GM12873 (cell line): ENCODE measurements around the gene ETFA.

Experiments
- TF ChIP-seq, protein P1 (sequence below): IDR thresholded peaks from 2 replicates; pipeline ENCODE4 v1.5.1; 2012; ENCODE audit warnings: low read depth, mild to moderate bottlenecking, moderate library complexity, low read length, control low read depth; ENCODE audit not compliant: insufficient read depth; ENCODE audit errors: missing control alignments

Gene ETFA

DNA sequence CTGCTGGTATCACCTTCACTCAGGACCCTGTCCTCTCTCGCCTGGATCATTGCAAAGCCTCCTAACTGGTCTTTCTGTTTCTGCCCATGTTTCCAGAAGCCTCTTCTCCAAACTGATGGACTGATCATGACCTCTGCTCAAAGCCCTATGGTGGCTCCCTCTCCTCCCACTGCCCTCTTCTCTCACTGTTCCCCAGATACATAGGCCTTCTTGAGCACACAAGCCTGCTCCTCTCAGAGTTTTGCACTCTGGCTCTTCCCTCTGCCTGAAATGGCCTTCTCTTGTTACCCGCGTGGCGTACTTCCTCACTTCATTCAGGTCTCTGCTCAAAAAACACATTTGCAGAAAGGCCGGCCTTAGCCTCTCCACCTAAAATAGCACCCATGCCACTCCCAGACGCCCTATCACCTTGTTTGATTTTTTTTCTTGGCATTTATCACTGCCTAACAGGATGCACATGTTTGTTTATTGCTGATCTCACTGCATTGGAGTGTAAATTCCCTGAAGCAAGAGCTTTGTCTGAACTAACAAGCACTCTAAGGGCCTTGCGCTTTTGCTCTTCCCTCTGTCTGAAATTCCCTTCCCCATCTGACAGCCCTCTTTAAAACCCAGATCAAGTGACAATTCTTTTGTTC, 1.4 kb upstream of the ETFA start:
- TF ChIP-seq, protein P1, sequence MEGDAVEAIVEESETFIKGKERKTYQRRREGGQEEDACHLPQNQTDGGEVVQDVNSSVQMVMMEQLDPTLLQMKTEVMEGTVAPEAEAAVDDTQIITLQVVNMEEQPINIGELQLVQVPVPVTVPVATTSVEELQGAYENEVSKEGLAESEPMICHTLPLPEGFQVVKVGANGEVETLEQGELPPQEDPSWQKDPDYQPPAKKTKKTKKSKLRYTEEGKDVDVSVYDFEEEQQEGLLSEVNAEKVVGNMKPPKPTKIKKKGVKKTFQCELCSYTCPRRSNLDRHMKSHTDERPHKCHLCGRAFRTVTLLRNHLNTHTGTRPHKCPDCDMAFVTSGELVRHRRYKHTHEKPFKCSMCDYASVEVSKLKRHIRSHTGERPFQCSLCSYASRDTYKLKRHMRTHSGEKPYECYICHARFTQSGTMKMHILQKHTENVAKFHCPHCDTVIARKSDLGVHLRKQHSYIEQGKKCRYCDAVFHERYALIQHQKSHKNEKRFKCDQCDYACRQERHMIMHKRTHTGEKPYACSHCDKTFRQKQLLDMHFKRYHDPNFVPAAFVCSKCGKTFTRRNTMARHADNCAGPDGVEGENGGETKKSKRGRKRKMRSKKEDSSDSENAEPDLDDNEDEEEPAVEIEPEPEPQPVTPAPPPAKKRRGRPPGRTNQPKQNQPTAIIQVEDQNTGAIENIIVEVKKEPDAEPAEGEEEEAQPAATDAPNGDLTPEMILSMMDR: no peak

DNA sequence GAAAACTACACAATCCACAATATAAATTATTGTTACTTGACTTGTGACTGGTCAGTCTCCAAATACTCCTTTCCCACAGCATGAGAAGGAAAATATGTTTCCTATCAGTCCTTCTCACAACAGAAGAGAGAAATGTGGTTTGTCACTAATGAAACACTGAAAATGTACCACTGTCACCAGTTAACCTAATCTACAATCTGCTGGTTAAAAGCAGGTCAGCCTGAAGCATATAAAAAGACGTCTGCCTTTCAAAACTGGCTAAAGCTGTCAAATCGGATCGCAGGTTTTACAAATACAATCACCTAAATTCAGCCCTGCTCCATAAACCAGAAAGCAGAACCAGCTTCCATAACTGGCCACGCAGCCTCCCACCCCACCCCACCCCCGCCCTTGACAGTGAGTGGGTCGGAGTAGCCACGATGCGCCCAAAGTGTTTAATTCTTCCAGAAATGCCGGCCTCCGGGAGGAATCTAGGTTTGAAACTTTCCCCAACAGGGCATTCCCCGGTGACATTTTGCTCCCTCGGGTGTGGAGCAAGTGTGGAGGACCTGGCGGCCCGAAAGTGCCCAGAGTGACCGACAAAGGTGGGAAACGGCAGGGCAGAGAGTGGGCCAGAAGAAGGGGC, 682 bp downstream of the ETFA start:
- TF ChIP-seq, protein P1: no peak

DNA sequence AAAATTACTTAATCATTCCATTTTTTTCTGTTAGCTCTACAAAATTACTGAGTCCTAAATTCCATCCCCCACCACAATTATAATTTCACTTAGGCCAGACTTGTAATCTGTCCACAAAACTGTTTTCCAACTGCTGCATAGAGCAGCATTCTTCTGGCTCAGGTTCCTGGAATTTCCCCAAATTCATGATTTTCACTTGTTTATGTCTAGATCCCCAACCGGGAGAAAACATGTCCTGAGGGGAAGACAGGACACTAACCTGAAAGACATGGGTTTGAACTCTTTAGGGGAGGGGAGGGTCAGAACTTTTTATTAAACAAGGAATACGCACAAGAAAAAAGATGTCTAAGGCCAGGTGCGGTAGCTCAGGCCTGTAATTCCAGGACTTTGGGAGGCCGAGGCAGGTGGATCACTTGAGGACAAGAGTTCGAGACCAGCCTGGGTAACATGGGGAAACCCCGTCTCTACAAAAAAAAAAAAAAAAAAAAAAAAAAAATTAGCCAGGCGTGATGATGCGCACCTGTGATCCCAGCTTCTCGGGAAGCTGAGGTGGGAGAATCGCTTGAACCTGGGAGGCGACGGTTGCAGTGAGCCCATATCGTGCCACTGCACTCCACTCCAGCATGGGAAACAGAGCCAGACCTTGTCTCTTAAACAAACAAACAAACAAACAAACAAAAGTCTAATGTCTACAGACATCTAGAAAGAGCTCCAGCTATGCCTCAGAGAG, 1.5 kb downstream of the ETFA start:
- TF ChIP-seq, protein P1: no peak

DNA sequence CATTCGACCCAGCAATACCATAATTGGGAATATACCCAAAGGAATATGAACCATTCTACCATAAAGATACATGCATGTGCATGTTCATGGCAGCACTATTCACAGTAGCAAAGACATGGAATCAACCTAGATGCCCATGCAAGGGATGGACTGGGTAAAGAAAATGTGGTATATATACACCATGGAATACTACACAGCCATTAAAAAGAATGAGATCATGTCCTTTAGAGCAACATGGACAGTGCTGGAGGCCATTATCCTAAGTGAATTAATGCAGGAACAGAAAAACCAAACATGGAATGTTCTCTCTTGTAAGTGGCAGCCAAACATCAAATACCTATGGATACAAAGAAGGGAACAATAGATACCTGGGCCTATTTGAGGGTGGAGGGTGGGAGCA, 7.4 kb downstream of the ETFA start:
- TF ChIP-seq, protein P1: no peak

DNA sequence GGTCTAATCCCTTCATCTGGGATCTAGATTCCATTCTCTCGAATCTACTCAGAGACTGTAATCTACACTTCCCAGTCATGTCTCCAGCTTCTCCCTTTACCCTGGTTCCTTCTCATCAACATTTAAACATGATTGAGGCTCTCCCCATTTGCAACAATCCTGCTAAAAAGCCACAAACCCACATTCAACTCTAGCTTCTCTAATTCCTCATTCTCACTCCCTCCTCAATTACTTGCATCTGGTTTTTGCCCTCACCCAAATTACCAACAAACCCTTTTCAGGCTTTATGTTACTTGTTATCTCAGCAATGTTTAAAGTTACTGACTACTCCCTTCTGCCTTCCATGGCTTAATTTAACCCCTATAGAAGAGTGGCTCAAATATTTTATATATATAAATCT, 11.5 kb downstream of the ETFA start:
- TF ChIP-seq, protein P1: no peak

DNA sequence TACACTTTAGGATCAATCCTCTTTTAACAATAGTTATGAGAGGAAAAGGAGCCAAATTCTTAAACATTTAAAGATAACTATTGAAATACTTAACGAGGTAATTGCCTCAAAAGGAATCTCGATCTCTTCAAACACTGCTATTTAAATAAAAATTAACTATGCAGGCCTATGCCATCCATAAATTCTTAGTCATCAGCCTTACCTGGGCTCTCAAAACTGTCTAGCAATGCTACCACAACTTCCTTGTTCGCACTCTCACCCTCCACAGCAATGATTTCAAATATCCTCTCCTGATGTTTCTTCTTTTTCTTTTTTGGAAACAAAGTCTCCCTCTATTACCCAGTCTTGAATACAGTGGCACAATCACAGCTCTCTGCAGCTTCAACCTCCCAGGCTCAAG, 12.3 kb downstream of the ETFA start:
- TF ChIP-seq, protein P1: no peak

DNA sequence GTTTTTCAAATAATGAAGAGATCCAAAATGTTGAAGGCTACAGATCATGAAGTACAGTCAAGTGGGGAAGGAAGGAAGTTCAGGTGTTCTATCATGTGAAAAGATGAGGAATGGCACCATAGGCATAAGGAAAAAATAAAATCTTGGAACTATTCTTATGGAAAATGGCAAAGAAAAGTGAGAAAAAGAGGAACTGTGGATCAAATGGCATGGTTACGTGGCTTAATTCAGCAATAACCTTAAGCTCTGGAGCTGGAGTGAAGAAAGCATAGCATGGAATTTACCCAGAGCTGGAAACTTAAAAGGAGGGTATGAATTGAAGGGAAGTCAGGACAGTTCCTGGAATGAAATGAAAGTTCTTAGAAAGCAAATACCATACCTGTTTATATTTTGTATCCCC, 14.4 kb downstream of the ETFA start:
- TF ChIP-seq, protein P1: no peak
